Cardiac fibroblast (primary cell): Measurements from ENCODE around the gene KCNN2.

ENCODE experiments used
- DNase-seq, 2 donors: peaks; one replicate each; pipeline versions ENCODE4 v3.0.0 to v3.0.0-alpha.2; 2010; ENCODE audit warnings: low read depth in 2 of 2
- H3K4me3 ChIP-seq, 2 donors: replicated peaks in 1 of 2; 1 replicate in 1 of 2; 2 replicates in 1 of 2; pipeline ENCODE4 v1.5.1; 2011; ENCODE audit warnings: low read depth in 2 of 2, low read length in 2 of 2, mild to moderate bottlenecking in 2 of 2, moderate library complexity in 1 of 2
- TF ChIP-seq, protein P1 (sequence below): IDR thresholded peaks from one replicate; pipeline ENCODE4 v1.5.1; 2011; ENCODE audit warnings: low read depth, mild to moderate bottlenecking, low read length, inconsistent platforms

KCNN2 gene

GRCh38 chr5:114335391-114335790 is 26.5 kb upstream of the KCNN2 start:
- TF ChIP-seq, protein P1, sequence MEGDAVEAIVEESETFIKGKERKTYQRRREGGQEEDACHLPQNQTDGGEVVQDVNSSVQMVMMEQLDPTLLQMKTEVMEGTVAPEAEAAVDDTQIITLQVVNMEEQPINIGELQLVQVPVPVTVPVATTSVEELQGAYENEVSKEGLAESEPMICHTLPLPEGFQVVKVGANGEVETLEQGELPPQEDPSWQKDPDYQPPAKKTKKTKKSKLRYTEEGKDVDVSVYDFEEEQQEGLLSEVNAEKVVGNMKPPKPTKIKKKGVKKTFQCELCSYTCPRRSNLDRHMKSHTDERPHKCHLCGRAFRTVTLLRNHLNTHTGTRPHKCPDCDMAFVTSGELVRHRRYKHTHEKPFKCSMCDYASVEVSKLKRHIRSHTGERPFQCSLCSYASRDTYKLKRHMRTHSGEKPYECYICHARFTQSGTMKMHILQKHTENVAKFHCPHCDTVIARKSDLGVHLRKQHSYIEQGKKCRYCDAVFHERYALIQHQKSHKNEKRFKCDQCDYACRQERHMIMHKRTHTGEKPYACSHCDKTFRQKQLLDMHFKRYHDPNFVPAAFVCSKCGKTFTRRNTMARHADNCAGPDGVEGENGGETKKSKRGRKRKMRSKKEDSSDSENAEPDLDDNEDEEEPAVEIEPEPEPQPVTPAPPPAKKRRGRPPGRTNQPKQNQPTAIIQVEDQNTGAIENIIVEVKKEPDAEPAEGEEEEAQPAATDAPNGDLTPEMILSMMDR: no peak
- no peak for DNase-seq

GRCh38 chr5:114339108-114339507 is 22.8 kb upstream of the KCNN2 start:
- TF ChIP-seq, protein P1: no peak
- H3K4me3 ChIP-seq: no peak overlapping the region
- DNase-seq: no peak

More at GRCh38 chr5:114335391-114335790, 26.5 kb upstream of the KCNN2 start:
- no peak overlapping the region for H3K4me3 ChIP-seq

GRCh38 chr5:114346181-114346580 is 15.7 kb upstream of the KCNN2 start:
- TF ChIP-seq, protein P1: no peak
- H3K4me3 ChIP-seq: no peak overlapping the region
- DNase-seq: no peak

DNA sequence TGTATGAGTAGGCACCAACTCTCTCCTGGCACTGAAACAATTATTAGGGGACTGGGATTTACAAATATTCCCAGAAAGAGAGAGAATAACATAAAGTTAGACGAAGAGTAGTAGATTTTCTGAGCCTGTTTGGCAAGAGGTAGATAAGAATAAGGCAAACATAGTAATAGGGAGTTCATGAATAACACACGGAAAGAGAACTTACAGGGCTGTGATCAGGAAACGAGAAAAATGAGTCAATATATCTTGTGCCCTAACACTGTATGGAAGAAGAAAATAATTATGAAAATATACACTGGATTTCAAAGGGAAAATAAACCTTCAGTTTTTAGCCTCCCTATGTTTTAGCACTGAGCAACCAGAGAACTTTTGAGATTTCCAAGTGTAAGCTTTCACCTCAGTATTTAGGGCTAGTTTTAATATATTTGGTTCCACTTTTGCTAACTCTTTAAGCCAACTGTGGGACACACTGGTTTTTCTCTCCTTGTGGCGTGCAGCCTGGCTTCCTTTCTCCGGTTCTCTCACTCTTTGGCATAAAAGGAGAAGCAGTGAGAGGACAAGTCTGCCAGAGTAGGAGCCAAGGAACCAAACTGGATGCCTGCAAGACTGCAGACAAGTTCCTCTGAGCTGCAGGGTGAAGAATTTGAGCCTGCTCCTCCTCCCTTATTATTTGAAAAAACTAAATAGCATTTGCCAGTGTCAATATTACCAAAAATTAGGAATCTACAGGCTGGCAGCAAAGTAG is 6.6 kb upstream of the KCNN2 start:
- no peak for DNase-seq
- H3K4me3 ChIP-seq: no peak overlapping the region
- TF ChIP-seq, protein P1: no peak

DNA sequence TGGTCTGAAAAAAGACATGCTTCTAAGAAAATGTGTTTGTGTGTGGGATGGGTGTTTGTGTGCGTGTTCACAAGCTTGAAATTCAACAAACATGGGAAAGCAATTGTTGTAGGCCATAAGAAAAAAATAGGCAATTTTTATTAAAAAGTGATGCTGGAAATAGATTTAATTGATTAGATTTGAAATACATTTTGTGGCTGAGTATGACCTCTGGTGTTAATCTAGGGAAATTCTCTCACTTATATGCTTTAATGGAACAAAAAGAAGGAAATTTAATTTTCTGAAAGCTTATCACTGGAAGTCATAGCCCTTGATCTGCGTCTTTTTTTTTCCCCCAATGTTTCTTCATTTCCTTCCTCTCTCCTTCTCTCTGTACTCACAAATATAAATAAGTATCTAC is 3.5 kb upstream of the KCNN2 start:
- no peak for DNase-seq
- H3K4me3 ChIP-seq: no peak overlapping the region
- TF ChIP-seq, protein P1: no peak

GRCh38 chr5:114360357-114360756 is 1.5 kb upstream of the KCNN2 start:
- TF ChIP-seq, protein P1: no peak
- DNase-seq: no peak
- no peak overlapping the region for H3K4me3 ChIP-seq
